Ascending aorta (tissue), 2 donors: ENCODE results near the gene CHKB. TPM values are rescaled to one million over a fixed set of nuclear protein-coding genes. Genes with fewer than 3 reads are reported as not detected.

Experiments
- DNase-seq, 2 donors: peaks; one replicate each; pipeline ENCODE4 v3.0.0-alpha.2; 2019; ENCODE audit warnings: low spot score in 2 of 2
- H3K27ac ChIP-seq, 2 donors: fragments of 200-600 bp; sonication (generic); one replicate each; pipeline ENCODE4 v1.5.1; 2016 to 2017; ENCODE audit warnings: mild to moderate bottlenecking in 1 of 2
- H3K27me3 ChIP-seq: fragments of 200-600 bp; sonication (generic); one replicate; pipeline ENCODE4 v1.5.1; 2017
- H3K36me3 ChIP-seq, 2 donors: fragments of 200-600 bp; sonication (generic); one replicate each; pipeline ENCODE4 v1.5.1; 2016
- H3K4me1 ChIP-seq, 2 donors: fragments of 200-600 bp; sonication (generic); one replicate each; pipeline ENCODE4 v1.5.1; 2016 to 2017; ENCODE audit warnings: mild to moderate bottlenecking in 1 of 2
- H3K4me3 ChIP-seq, 2 donors: fragments of 200-600 bp; sonication (generic); one replicate each; pipeline ENCODE4 v1.5.1; 2016 to 2017; ENCODE audit warnings: mild to moderate bottlenecking in 1 of 2
- H3K9me3 ChIP-seq, 2 donors: fragments of 200-600 bp; sonication (generic); one replicate each; pipeline ENCODE4 v1.5.1; 2016
- intact Hi-C: fragments of 100-400 bp; cut with DNase I; formaldehyde crosslinking; loops from one replicate; pipeline ENCODE4 v1.15.1; 2023
- total RNA-seq: library from RNA; depleted of rRNA; stranded (reverse); fragments of >200 nt; gene quantifications from one replicate; pipeline ENCODE4 v1.1.0, GENCODE V29; 2016
- TF ChIP-seq, protein P1 (sequence below), 3 experiments: fragments of 200-600 bp in 2 of 3; fragments of 450-650 bp in 1 of 3; sonication (generic) in 2 of 3; IDR thresholded peaks; one replicate each; pipeline ENCODE4 v1.5.1; 2016 to 2019; ENCODE audit warnings: antibody characterized with exemption in 3 of 3, mild to moderate bottlenecking in 1 of 3, moderate library complexity in 1 of 3

CHKB gene
- total RNA-seq, 1 donor from 2014 or later, result 82.4 TPM

DNA sequence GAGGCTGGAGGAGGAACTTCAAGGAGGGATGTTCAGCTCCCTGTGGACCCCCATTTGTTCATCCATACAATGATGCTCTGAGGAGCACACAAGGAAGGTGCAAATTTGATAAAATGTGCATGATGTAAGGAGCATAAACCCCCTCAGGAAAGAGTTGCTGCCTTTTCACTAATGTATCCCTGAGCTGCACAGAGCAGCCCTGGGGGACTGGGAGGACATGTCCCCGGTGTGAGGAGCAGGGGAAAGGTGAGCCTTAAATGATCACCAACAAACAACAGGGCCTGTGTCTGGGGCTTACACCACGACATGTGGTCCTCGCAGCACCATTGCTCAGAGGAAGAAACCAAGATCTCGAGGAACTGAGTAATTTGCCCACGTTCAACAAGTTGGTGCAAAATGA lies 14.4 kb upstream of the CHKB start:
- no peak for DNase-seq
- Histone ChIP-seq H3K4me3 (no peak overlapping the region), H3K27ac (no peak overlapping the region), H3K4me1 (peaks cover 4 to 6% of the 10 kb centered on the region in 2 donors), H3K36me3 (no peaks in the 10 kb centered on the region), H3K9me3 (no peaks in the 10 kb centered on the region), H3K27me3 (peaks cover 10% of the 10 kb centered on the region)
- intact Hi-C loops, result no loop called here
- TF ChIP-seq, protein P1, sequence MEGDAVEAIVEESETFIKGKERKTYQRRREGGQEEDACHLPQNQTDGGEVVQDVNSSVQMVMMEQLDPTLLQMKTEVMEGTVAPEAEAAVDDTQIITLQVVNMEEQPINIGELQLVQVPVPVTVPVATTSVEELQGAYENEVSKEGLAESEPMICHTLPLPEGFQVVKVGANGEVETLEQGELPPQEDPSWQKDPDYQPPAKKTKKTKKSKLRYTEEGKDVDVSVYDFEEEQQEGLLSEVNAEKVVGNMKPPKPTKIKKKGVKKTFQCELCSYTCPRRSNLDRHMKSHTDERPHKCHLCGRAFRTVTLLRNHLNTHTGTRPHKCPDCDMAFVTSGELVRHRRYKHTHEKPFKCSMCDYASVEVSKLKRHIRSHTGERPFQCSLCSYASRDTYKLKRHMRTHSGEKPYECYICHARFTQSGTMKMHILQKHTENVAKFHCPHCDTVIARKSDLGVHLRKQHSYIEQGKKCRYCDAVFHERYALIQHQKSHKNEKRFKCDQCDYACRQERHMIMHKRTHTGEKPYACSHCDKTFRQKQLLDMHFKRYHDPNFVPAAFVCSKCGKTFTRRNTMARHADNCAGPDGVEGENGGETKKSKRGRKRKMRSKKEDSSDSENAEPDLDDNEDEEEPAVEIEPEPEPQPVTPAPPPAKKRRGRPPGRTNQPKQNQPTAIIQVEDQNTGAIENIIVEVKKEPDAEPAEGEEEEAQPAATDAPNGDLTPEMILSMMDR (IDR thresholded peaks at IDR 0.05), result no peak

DNA sequence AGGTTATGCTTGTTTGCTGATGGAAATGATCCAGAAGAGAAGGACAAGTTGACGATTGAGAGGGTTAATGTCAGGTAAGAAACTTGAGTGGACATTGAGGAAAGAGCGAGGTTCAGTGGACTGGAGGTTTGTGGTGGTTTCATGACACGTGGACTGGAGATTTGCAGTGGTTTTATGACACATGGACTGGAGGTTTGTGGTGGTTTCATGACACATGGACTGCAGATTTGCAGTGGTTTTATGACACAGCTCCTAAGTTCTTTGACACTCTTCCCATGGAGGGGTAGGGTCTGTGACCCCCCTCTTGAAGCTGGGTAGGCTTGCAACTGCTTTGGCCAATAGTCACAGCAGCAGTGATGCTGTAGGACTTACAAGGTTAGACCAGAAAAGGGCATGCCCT lies 12.5 kb upstream of the CHKB start:
- no peak for DNase-seq
- Histone ChIP-seq H3K9me3 (no peaks in the 10 kb centered on the region), H3K27me3 (no peaks in the 10 kb centered on the region), H3K27ac (no peak overlapping the region), H3K36me3 (no peaks in the 10 kb centered on the region), H3K4me1 (peaks cover 0 to under 1% of the 10 kb centered on the region in 2 donors), H3K4me3 (no peak overlapping the region)
- TF ChIP-seq, protein P1 (IDR thresholded peaks at IDR 0.05), result no peak
- intact Hi-C loops, result no loop called here

DNA sequence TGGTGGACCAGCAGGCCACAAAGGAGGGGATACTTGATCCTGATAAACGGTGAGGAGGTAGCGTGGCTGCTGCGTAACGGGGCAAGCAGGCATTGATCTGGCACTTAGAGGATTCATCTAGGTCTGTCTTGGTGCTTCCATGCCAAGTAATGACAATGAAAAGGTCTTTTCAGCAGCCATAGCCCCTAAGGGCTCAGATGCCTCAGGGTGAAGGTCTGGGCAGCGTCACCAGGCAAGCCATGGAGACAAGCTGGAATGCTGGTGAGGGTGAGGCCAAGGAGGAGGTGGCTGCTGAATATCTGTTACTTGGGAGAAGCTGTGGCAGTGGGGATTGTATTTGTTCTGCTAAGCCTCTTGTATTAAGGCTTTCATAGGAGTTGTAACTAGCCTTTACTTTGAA lies 4.8 kb upstream of the CHKB start:
- DNase-seq, result no peak
- no peak overlapping the region for H3K4me3 ChIP-seq
- intact Hi-C loops, result no loop called here
- H3K27me3 ChIP-seq, result no peaks in the 10 kb centered on the region
- TF ChIP-seq, protein P1 (IDR thresholded peaks at IDR 0.05), result no peak
- H3K36me3 ChIP-seq, result no peaks in the 10 kb centered on the region
- H3K27ac ChIP-seq, result no peak overlapping the region
- peaks cover 0 to 8% of the 10 kb centered on the region in 2 donors for H3K4me1 ChIP-seq
- no peaks in the 10 kb centered on the region for H3K9me3 ChIP-seq

DNA sequence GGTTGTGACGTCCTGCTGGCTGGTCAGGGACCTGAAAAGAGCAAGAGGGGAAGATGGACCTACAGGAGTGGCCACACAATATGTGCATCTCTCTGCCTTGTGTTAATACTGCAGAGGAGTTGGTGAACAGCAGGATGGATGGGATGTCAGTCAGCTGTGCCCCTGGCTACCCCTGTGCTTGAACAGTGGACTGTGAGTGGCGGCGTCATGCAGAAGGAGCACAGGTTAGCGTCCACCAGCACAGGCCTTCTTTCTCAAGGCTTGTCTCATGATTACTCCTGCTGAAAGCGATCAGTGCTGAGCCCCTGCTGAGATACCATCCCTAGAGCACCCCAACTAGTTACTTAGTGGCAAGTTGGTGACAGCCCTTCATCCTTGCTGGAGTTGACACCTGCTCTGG lies 3.8 kb upstream of the CHKB start:
- intact Hi-C loops, result no loop called here
- H3K36me3 ChIP-seq, result no peaks in the 10 kb centered on the region
- peaks cover 4 to 11% of the 10 kb centered on the region in 2 donors for H3K4me1 ChIP-seq
- no peaks in the 10 kb centered on the region for H3K9me3 ChIP-seq
- TF ChIP-seq, protein P1 (IDR thresholded peaks at IDR 0.05), result no peak
- no peak overlapping the region for H3K27ac ChIP-seq
- no peak overlapping the region for H3K4me3 ChIP-seq
- no peaks in the 10 kb centered on the region for H3K27me3 ChIP-seq
- DNase-seq, result no peak

DNA sequence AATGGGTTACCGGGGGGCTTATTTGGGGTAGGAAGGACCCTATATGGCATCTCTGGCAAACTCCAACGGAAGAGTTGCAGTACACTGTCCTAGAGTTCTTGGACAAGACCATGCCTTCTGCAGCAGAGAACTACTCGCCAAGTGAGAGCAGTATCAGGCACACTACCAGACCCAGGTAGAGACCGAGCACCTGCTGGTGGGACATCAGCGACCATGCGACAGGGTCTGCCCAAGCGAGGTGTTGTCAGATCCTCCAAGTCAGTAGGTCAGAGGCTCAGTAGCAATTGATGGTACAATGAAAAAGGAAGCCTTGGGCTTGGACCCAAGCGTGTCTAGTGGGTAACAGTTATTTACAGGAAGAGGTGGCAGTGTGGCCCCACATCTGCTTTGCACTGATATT lies 3.1 kb upstream of the CHKB start:
- Histone ChIP-seq H3K27ac (no peak overlapping the region), H3K4me1 (peaks cover 4 to 14% of the 10 kb centered on the region in 2 donors), H3K27me3 (no peaks in the 10 kb centered on the region), H3K36me3 (peaks cover 0 to 5% of the 10 kb centered on the region in 2 donors), H3K9me3 (no peaks in the 10 kb centered on the region), H3K4me3 (no peak overlapping the region)
- TF ChIP-seq, protein P1 (IDR thresholded peaks at IDR 0.05), result no peak
- no peak for DNase-seq
- intact Hi-C loops, result no loop called here

DNA sequence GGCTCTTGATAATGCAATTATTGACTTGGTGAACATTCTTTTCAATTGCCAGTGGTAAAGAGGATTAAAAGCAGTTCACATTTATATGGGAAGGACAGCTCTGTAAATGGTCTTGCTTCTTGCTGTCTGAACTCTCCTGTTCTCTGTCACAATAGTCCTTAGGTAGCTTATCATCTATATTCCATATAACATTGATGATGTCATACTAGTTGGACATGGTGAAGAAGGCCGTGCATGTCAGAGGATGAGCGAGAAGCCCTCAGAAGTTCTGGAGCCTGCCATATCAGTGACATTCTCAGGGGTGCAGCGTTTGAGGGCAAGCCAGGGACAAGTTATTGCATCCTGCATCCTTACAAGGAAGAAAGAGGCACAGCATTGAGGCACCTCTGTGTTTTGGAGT lies 2.6 kb upstream of the CHKB start:
- Histone ChIP-seq H3K9me3 (no peaks in the 10 kb centered on the region), H3K36me3 (peaks cover 0 to 5% of the 10 kb centered on the region in 2 donors), H3K4me1 (peaks cover 4 to 14% of the 10 kb centered on the region in 2 donors), H3K27me3 (no peaks in the 10 kb centered on the region), H3K4me3 (no peak overlapping the region), H3K27ac (no peak overlapping the region)
- DNase-seq, result no peak
- TF ChIP-seq, protein P1 (IDR thresholded peaks at IDR 0.05), result no peak
- intact Hi-C loops, result no loop called here
